HG02798 (cell line): Measurements from ENCODE around the gene COQ9.
"Not testable (repeated sequence)": the region's sequence is repeated elsewhere in the genome, so short reads cannot be mapped to it uniquely, and the experiment has no call there.

ENCODE experiments used
- ATAC-seq: cut with Tn5 transposase; IDR thresholded peaks from one replicate; pipeline ENCODE4 v1.9.1; 2021; ENCODE audit warnings: mild to moderate bottlenecking; ENCODE audit not compliant: unreplicated experiment, poor library complexity

Gene COQ9

GRCh38 chr16:57424583-57424982 is 22.7 kb upstream of the COQ9 start:
- no peak for ATAC-seq

DNA sequence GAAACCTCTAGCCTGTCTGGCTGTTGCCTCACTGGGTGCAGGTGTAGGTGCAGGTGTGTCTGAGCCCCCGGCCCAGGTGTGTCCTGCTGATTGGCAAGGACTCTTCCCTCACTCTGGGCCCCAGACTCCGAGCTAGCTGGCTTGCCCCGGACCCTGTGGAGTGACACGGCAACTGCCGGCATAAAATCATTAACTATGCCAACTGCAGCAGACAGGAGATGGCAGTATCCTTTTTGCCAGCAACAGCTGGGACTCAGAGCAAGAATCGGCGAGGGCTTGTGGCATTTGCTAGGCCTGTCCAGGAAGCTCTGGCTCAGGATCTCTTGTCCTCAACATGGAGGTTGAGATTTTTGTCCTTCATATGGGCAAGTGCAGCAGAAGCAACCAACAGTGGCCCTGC is 20.9 kb upstream of the COQ9 start:
- no peak for ATAC-seq

DNA sequence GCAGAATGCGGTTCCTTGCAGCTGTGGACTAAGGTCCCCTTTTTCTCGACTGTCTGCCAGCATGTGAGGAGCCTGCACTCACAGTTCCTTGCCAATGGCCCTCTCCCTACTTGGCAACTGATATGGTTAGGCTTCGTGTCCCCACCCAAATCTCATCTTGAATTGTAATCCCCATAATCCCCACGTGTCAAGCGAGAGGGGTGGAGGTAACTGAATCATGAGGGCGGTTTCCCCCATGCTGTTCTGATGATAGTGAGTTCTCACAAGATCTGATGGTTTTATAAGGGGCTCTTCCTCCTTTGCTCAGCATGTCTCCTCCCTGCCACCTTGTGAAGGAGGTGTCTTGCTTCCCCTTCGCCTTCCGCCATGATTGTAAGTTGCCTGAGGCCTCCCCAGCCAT is 20.0 kb upstream of the COQ9 start:
- ATAC-seq = no peak

- no peak for ATAC-seq
Observed at GRCh38 chr16:57427824-57428223, 19.5 kb upstream of the COQ9 start.

GRCh38 chr16:57430955-57431354 is 16.3 kb upstream of the COQ9 start:
- no peak for ATAC-seq

- ATAC-seq = no peak
Observed at GRCh38 chr16:57432505-57432904, 14.8 kb upstream of the COQ9 start.

DNA sequence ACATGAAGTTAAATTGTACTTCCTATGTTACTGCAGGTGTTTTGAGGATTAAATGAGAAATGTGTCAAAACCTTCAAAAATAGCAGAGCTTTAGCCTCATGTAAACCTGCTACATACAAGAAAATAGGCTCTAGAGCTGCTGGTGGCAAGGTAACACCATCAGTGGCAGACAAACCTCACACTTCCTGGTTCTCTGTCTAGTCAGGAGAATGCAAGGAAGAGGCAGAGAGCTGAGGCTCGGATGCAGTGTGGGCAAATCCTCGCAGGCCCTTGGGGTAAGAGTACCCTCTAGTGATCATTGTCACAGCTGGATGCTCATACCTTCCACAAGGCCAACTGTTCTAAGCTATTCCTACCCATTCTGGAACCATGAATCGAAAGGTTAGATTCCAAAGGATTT is 14.3 kb upstream of the COQ9 start:
- ATAC-seq = no peak

- ATAC-seq = no peak
Observed at GRCh38 chr16:57434003-57434402, 13.3 kb upstream of the COQ9 start.

DNA sequence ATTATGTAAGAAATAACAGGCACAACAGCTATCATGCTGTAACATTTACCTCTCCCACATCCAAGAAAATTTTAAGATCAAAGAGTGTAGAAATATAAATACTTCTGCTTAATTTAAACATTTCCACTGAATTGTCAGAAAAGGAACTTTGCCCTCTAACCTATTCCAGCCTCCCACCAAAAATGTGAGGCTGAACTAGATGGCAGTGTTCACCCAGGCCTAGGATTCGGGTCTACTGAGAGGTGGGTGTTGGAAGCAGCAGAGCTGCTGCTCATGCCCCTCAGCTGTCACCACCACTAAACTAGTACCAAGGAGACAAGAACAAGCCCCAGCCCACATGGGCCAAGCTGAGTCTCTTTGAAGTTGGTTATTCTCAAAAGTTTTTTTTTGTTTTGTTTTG is 11.4 kb upstream of the COQ9 start:
- no peak for ATAC-seq

DNA sequence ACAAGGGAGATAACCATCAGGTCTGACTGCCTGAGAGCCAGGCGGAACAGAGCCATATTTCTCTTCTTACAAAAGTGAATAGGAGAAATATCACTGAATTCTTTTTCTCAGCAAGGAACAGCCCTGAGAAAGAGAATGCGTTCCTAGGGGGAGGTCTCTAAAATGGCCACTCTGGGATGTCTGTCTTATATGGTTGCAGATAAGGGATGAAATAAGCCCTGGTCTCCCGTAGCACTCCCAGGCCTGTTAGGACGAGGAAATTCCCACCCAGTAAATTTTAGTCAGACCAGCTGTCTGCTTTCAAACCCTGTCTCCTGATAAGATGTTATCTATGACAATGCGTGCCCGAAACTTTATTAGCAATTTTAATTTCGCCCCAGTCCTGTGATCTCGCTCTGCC is 7.3 kb upstream of the COQ9 start:
- not testable (repeated sequence) for ATAC-seq

- ATAC-seq = not testable (repeated sequence)
Observed at GRCh38 chr16:57440551-57440950, 6.7 kb upstream of the COQ9 start.

DNA sequence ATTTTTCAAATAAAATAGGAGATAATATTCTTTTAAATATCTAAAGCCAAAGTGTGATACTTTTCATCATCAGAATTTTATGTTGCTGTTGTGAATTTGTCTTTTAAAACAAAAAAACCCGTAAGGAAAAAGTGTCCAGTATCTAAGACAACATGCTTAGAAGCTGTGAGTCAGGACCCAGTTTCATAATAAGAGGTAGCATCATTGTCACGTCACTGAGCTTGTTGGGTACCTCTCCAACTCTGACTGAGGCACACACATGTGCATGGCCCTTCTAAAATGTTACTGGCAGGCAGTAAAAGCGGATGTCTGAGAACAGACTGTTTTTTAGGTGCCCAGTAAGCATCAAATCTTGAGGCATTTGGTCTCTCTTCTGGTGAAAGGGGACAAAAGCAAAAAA is 2.6 kb upstream of the COQ9 start:
- no peak for ATAC-seq

GRCh38 chr16:57445510-57445909 is 1.8 kb upstream of the COQ9 start:
- ATAC-seq = no peak

DNA sequence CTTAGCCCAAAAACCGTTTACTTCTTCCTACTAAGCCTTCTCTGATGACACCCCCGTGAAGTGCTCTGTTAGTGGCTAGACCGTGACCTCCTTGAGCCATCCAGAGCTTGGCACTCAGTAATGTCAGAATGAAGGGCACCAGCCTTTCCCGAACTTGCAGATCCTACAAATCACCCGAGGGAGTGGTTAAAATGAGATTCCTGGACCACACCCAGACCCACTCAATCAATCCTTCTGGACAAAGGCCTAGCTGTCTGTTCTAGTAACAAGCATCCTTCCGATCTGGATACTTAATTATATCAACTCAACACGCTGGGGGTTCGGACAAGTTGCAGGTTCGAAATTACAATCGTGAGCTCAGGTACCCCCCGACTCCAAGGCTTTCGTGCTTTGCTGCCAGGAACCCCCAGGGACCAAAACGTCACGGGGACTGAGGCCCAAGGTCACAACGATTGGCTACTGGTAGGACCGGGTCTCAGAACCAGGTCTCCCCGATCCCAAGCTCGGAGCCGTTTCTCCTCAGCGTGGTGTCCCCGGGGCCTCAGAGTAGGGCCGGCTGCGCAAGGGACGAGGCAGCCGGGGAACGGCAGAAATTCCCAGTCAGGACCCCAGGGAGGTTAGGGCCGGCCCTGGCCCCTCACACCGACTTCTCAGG is 621 bp upstream of the COQ9 start:
- ATAC-seq = peak; percentile 35

GRCh38 chr16:57452021-57452420 is 4.7 kb downstream of the COQ9 start:
- no peak for ATAC-seq

- ATAC-seq = peak; percentile 97
Observed at GRCh38 chr16:57462209-57462977, 15.1 kb downstream of the COQ9 start, which contains the start of gene POLR2C. POLR2C (plus strand) TSS chr16:57462679; CDS start chr16:57462725, 46 bp downstream.

DNA sequence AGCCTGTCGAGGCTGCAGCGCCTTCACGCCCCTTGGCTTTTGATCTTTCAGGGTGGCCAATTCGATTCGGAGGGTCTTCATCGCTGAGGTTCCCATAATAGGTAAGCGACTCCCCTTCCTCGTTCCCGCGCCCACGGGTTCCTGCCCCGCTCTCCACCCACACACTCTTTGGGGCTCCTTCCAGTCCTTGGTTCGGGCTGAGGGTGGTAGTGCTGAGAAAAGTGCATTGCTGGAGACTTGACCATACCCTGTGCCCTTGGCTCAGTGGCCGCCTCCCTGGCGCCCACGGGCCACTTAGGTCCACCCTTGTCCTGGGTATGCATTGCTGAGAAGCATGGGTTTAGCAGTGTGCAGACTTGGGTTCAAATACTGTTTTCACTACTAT is 15.7 kb downstream of the COQ9 start:
- no peak for ATAC-seq

DNA sequence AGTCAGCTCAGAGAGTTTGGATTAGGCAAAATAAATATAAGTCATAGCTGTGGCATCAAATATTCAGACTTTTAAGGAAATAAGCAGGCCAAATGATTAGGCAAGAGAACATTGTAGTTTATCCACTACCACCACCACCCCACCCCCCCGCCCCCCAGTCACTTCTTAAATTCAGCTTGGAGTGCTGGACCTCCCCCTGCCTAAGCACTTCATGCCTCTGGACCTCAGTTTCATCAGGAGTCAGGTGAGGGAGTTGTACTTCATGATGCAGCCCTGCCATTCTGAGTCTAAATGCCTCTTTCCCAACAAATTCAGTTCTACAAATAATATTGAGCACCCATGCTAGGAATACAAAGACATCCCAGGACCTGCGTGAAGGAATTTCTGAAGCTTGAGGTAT is 17.2 kb downstream of the COQ9 start:
- no peak for ATAC-seq

DNA sequence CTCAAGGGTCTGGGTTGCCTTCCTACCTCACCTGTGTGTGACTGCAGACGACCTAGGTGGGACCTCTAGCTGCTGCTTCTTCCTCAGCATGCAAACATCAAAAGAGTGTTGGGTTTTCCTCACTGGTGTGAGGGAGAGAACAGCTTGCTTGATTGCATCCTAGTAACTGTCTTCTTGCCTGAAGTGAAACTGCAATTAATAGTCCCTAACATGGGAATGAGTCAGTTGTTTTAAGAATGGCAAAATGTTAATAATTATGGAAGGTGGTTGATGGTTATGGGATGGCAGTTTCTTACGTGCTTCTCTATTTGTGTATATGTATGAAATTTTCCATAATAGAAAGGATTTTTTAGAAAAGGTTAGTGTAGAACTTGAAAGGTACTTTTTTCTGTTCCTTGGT is 21.1 kb downstream of the COQ9 start:
- ATAC-seq = no peak

- no peak for ATAC-seq
Observed at GRCh38 chr16:57469046-57469445, 21.8 kb downstream of the COQ9 start.

- no peak for ATAC-seq
Observed at GRCh38 chr16:57469917-57470470, 22.7 kb downstream of the COQ9 start.

DNA sequence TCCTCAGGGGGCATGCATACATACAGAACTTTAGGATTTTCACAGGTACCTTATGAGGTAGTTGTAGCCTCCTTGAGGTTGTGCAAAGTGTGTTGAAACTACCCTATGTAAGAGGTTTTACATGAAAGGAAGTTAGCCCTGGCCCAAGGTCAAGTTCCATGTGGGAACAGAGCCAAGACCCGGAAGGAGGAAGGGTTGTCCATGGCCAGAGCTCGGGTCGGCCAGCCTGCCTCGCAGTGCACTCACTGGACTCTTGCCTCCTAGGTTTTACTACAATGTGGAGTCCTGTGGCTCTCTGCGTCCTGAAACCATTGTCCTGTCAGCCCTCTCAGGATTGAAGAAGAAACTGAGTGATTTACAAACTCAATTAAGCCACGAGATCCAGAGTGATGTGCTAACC is 23.4 kb downstream of the COQ9 start:
- ATAC-seq = no peak
